ELF-1 (cell line): ENCODE measurements around the gene TTLL11.

Experiments used
- DNase-seq: peaks from one replicate; pipeline ENCODE4 v3.0.0-alpha.2; 2016; ENCODE audit warnings: low read depth, low spot score

Gene TTLL11

DNA sequence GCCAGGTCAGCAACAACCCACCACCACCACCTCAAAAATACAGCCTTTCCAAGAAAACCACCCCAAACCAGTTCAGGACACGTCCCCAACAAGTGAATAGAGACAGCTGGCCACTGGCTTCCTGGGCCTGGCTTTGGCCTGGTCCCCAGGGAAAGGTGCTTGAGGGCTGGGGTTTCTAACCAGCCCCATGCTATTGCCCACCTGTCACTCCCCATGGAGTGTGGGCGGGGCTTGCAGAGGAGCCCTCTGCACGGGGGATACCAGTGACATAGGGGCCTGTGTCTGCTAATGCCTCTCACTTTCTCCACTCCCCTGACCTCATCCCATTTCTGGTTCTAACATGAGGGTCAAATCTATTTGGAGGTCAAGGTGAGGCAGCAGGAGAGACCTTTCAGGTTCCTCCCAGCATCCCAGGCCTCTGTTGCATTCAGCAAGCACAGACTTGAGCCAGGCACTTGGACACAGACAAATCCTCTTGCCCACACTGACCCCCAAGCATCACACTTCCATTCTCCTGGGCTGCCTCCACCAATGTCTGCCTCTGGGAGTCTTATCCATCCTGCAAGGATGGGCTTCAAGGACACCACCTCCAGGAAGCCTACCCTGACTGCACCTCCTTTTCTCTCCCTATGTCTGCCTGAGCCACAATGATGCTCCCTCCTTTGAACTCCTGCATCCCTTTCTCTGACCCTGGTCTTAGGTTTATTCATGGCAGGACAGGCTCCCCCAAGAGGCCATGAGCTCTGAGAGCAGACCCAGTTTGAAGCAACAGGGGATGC lies 16.1 kb upstream of the TTLL11 start:
- no peak for DNase-seq

DNA sequence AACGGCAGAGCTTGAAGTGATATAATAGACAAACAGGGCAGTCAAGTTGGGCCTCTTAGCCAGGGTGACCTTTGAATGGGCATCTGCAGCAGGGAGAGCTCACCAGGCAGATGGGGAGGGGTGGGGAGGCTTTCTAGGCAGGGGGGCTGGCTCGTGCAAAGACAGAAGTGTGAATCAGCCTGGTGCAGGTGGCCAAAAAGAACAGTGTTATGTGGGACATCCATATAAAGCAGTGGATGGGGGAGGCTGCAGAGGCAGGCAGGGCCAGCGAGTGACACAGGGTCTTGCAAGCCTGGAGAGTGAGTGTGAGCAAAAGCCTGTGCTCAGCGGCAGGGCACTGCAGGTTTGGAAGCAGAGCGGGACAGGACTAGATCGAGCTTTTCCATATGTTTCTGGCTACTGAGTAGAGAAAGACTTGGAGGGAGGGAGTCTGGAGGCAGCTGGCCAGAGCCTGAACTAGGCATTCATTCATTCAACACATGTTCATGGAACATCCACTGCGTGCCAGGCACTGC lies 14.2 kb upstream of the TTLL11 start:
- no peak for DNase-seq

DNA sequence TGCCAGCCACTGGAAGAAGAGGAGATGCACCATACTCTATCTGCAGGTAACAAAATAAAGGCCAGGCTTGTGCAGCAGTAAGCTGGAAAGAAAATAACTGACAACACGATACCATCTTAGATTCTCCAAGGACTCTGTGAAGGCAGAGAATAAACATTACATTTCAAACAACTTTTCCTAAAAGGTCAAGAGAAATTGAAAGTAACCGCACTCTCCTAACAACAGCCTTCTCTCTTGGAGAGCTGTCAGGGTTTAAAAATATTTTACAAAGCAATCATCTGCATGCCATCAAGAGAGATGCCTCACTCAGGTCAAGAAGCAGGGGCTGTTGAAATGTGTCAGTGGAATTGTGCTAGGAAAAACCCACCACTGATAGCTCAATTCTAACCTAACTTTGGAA lies 13.5 kb upstream of the TTLL11 start:
- no peak for DNase-seq

DNA sequence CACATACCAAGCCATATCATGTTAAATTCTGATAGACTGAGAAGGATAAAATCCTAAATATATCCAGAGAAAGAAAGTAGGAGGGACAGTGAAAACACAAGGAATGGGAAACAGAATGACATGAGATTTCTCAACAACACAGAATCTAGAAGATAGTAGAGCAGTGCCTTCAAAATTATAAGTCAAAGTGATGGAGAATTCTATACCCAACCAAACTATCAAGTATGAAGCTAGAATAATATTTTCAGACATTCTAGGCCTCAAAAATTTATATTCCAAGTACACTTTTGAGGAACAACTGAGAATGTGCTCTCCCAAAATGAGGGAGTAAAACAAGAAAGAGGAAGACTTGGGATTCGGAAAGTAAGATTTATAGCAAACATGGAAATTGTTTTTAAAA lies 10.9 kb upstream of the TTLL11 start:
- DNase-seq: no peak

DNA sequence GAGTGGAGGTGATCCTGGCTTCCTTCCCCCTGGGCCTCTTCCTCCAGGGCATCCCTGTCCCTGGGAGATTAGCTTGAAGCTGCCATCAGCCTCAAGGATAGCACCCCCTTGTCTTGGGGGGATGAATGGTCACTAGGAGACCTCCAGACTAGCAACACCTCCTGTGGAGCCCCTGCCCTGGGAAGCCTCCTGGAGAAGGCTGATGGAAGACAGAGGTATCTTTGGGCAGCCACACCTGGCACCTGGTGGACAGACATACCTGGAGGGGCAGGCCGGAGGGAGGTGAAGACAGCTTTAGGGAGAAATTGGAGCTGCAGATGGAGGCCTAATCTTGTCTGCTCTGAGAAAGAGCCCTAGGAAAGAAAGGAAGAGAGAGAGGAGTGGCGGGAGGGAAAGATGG lies 9.0 kb upstream of the TTLL11 start:
- no peak for DNase-seq

DNA sequence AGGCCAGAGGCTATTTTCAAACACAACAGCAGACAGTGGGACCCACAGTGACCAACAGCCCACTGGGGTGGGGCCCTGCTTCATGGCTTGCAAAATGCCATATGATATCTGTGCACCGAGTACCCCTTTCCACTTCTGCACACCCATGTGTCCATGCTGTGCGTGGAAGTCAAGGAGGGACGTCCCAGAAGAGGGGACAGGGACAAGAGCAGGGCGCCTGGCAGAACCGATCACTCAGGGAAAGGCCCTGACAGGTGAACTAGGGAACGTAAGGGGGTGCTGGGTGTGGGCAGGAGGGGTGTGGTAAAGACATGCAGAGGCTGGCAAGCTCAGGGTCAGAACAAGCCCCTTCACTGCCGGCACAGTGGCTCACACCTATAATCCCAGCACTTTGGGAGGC lies 7.6 kb upstream of the TTLL11 start:
- no peak for DNase-seq

DNA sequence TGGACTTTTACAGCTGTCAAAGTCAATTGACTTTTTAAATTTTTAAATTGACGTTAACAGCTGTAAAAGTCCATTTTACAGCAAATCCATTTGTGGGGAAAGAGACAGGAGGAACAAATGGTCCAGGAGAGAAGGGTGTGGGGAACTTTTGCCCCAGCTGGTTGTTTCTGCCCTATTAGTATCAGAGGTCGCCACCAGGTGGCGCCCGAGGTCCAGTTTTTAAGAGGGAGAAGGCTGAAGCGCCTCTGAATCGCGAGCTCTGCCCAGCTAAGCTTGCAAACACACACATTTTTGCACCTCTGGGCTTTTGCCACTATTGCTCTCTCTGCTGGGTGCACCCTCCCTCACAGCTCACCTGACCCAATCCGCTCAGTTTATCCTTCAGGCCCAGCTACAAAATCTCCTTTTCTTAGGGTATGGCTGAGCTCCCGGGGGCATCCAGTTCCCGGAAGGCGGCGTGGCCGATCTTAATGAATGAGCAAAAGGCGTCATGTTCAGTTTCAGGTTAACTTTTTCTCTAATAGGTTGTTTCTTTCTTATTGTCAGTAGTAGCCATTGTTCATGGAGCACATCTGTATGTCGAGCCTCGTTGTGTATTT lies 6.3 kb upstream of the TTLL11 start:
- DNase-seq: peak; percentile 84

DNA sequence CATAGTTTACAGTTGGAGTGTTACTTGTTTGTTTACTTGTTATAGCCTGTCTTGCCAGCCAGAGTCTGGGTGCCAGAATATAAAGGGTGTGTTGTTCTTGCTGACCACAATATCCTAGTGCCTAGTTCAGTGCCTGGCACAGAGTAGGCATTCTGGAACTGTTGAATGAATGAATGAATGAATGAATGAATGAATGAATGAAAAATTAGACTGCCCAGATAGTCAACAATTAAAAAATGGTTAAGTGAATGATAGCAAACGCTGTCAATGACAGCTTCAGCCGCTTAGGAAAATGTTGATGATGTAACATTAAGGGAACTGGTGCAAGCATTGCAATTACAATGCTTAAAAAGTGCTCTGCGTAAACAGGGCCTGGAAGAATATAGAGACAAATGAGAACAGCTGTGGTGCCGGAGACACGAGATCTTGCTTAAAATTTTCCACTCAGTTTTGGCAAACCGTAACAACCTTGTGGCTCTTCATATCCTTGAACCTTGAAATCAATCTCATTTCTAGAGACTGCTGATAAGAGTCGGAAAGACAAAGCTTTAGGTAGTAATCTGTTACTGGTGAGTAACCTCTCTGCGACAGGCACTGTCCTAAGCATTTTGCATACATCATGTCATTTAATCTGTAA lies 4.7 kb upstream of the TTLL11 start:
- DNase-seq: no peak

DNA sequence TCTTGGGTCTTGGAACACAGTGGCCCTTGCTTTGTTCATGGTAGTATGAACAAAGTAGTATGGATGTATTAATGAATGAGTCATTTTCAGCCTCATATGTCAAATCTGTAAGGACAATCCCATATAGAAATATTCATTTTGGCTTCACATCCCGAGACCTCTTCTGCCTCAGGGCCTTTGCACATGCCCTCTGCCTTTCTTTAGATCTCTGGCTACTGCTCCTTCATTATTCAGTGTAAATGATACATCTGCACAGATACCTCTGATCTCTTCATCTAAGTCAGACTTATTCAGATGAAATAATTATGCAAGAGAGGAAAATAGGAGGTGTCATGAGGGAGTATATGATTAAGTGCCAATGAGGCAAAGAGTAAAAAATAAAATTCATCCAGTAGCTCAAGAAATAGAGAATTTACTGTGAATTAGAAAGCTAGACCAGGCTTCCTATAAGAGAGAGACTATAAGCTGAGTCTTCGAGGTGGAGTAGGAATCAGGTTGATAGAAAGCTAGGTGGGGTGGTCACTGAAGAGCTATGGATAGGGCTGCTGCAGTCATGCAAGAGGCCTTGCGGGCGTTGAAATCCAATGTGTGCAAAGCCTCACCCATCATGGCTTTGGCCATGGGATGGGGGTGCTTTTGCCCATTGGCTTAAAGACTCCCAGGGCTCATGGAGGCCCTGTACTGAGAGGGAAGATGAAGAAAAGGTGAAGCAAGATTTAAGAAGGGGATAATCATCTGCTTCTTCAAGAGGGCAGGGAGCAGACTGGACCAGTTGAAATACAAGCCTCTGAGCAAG lies 3.7 kb upstream of the TTLL11 start:
- no peak for DNase-seq

DNA sequence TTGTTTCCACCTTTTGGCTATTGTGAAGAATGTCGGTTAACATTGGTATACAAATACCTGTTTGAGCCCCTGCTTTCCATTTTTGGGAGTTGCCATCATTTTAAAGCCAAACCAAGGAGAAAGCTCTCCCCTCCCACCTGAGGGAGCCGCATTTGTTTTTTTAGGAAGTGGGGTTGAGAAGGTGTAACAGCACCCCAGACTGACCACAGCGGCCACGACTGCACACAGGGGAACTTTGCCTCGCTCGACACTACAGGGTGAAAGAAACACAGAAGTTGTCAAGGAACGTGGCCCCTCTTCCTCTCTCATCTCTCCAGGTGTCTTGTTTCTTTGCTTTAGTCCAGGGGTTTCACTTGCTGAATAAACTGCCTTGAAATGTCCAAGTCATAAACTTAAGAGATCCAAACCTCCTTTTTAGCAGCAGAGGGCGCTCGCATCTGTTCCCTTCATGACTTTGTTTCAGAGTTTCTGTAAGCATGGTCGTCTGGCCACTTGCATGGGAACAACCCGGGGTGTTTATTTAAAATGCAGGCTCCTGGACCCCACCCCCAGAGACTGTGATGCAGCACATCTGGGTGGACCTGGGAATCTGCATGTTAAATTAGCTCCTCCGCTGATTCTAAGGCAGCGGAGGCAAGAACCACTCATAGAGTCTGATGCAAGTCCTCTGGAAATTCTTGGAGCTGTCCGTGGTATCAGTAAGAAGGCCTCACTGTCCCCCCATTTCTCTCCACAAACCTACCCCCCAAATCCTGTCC lies 2.1 kb upstream of the TTLL11 start:
- peak; percentile 74 for DNase-seq

DNA sequence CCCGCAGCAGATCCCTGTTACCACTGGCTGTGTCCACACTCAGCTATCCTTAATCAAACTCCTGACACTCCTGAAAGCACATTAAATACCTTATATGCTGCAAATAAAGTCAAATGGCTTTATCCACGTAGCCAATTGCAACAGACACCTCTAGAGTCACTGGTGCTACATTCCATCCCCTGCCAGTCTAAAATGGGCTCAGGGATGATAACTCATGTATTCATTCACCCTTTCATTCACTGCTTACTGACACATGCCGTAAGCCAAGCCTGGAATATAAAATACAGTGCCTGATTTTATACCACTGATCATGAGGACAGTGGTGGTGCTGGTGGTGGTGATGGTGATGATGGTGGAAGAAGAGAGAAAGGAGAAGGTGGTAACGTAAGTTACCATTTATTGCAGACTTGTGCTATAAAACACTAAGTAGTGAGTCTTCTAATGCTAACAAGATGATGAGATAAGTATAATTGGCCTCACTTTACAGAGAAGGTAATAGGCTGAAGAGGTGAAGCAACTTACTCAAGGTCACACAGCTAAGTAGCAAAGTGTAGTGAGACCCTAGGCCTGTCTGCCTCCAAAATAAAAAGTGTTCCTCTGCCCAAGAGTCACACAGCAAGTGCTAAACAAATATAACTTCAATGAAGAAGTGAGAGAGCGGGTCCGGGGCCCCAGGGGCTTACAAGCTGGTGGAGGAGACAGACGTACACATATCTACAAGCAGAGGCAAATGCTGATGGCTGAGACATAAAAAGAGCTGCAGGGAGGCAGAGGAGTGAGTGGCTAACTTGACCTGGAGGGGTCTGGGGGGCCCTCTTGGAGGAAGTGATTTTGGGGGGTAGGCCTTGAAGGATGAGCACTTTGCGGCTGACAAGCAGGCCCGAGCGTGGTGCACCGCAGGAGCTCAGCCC lies 1.2 kb downstream of the TTLL11 start:
- no peak for DNase-seq

DNA sequence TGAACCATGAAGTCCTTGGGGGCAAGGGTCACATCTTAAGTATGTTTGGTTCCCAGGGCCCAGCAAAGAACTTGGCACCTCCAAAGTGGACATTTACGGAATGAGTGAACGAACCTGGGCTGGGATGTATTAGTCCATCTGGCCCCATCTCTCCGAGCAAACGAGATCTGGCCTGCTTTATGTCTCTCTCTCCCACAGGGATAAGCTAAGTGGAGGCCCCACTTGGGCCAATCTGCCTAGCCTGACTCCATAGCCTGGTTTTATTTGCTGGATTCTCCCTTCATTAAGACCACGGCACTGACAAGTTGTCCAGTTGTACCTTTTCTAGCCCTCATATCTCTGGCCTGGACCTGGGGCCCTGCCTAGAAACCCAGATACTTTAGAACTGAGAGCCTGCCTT lies 2.1 kb downstream of the TTLL11 start:
- DNase-seq: no peak

DNA sequence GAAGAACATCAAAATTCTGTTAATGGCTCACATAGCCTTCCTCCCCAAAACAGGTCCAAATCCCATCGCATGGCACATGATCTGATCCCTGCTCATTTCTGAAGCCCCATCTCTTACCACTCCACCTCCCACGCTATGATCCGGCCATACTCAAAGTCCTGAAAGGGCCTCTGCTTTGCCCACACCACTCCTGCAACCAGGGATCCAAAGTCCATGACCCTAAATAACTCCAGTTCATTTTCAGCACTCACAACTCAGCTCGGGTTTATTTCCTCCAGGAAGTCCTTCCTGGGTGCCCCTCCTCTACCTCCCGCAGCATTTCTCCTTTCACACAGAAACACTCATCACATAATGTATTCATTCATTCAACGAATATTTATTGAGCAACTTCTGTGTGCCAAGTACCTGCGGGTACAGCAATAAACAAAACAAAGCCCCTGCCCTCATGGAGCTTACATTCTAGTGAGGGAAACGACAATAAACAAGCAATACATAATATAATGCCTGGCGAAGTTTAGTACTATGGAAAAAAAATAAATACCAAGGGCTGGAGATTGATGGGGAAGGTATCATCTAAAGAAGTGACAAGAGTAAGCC lies 2.7 kb downstream of the TTLL11 start:
- no peak for DNase-seq

DNA sequence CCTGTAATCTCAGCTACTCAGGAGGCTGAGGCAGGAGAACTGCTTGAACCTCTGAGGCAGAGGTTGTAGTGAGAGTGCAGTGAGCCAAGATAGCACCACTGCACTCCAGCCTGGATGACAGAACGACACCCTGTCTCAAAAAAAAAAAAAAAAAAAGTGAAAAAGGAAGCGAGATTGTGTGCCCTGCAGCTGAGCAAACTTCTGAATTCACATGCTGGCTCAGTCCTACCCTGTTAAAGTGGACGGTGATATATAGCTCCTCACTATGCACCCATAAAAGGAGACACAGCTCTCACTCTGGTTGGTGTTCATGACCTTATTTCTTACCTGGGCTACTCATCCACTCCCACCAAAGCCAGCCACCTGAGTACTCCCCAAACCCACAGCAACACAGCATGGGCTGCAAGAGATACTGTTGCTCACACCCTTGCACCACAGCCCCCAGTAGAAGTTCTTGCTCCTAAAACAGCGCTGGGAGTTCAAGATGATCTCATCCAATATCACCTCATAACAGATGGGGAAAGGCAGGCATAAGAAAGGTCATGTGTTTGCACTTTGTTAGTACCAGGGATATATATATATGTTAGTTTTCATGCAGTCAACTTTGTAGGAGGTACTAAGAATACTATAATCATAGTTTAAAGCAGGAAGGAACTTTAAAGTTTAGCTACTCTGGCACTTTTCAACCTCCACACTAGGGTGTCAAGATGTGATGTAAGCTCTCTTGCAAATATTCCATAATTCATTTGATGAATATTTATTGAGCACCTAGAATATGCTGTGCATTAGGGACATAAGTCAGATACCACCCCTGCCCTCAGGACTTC lies 4.0 kb downstream of the TTLL11 start:
- DNase-seq: no peak

DNA sequence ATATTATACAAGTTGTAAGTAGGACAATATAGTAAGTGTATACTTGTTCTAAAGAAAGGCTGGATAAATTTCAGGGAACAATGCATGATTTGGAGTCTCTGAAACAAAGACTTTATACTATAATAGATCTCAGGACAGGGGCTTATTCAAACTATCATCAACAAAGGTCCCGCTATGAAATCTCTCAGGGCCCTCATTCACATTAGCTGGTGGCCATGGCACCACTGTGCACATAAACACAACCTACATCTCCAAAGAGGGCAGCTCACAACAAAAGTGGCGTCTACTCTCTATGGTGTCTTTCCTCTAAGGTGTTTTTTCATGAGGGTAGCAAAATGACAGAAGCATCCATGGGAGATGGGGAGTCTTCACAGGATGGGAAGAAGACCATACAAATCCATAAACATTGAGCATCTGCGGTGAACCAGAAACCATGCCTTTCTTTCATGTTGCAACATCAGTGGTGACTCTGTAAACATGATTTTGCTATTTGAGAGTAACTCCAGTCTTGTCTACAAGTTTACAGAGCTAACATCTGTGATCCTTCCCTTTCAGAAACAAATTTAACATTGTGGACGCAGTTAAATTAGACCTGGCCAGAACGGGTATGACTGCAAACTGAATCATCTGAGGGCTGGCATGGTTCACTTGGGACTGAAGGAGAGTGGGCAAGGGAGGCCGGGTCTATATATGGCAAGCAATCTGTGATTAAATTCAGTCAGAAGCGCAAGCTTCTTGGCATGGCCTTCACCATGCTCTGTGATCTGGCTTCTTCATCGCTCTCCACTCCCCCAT lies 5.5 kb downstream of the TTLL11 start:
- no peak for DNase-seq

DNA sequence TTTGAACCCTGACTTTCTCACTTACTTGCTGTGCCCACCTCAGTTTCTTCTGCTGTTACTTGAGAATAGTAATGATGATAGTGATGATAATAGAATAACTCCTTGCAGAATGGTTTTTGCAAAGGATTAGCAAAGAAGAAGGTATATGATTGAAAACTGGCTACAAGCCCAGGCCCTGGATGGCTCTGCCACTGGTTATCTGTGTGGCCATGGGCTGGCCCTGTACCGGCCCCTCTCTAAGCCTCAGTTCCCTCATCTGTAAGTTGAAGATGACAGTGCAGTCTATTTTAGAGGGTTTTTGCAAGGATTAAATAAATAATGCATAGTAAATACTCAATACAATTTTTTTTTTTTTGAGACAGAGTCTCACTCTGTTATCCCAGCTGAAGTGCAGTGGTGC lies 6.2 kb downstream of the TTLL11 start:
- no peak for DNase-seq

DNA sequence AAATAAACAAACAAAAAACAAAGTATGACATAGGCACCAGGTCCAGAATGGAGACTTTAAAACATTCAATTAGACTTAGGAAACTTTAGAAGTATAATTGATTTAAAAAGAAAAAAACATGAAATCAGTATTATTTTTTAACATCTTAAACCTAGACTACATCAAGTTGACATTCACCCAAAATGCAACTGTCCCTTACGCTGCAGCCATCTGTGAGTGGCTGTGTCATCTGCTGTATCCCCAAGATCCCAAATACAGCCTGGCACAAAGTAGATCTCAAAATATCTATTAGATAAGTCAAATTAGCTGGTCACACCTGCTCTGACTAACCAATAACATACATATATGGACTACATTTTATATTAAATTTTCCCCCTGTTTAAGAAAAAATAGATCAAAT lies 7.8 kb downstream of the TTLL11 start:
- DNase-seq: no peak

DNA sequence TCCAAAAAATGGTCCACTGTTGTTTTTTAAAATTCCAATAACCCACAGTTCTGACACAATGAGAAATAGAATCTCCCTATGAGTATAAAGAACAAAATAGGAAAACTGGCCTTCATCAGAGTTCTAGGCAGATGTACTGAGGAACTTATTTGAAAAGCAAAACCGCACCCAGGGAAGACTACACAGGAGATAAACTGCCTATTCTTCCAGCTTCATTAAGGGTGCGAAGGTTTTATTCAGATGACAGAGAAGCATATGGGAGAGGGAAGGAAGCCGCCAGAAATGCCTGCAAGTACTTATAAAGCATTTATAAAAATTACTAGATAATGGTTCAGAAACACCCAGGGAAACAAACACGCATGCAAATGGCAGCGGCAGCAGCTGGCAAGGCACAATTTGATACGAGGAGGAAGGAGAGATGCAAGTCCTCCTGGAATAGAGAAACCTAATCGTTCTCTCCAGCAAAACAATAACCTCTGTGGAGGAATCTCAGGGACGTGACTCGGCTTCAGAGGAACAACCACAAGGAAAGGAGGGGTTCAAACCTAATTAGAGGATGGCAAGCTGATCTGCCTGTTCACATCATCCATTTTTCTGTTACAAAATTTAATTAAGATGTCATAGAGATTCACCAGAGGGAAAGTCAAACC lies 9.0 kb downstream of the TTLL11 start:
- DNase-seq: no peak
